LNCaP clone FGC (cell line): ENCODE results near the gene PLCB1.

Experiments
- DNase-seq: peaks from one replicate; pipeline ENCODE4 v3.0.0-alpha.2; 2011; ENCODE audit warnings: low read depth
- H3K4me3 ChIP-seq: 2 replicates; pipeline ENCODE4 v1.5.1; 2011; ENCODE audit warnings: mild to moderate bottlenecking, low read depth, low read length, control low read depth
- TF ChIP-seq, protein P1 (sequence below): IDR thresholded peaks from 2 replicates; pipeline ENCODE4 v1.5.1; 2012; ENCODE audit warnings: mild to moderate bottlenecking; ENCODE audit not compliant: control insufficient read depth, insufficient read depth; ENCODE audit errors: extremely low read depth

Gene PLCB1

GRCh38 chr20:8168785-8169288 is 36.8 kb downstream of the PLCB1 start:
- H3K4me3 ChIP-seq = no peak overlapping the region
- TF ChIP-seq, protein P1, sequence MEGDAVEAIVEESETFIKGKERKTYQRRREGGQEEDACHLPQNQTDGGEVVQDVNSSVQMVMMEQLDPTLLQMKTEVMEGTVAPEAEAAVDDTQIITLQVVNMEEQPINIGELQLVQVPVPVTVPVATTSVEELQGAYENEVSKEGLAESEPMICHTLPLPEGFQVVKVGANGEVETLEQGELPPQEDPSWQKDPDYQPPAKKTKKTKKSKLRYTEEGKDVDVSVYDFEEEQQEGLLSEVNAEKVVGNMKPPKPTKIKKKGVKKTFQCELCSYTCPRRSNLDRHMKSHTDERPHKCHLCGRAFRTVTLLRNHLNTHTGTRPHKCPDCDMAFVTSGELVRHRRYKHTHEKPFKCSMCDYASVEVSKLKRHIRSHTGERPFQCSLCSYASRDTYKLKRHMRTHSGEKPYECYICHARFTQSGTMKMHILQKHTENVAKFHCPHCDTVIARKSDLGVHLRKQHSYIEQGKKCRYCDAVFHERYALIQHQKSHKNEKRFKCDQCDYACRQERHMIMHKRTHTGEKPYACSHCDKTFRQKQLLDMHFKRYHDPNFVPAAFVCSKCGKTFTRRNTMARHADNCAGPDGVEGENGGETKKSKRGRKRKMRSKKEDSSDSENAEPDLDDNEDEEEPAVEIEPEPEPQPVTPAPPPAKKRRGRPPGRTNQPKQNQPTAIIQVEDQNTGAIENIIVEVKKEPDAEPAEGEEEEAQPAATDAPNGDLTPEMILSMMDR = no peak
- DNase-seq = no peak

DNA sequence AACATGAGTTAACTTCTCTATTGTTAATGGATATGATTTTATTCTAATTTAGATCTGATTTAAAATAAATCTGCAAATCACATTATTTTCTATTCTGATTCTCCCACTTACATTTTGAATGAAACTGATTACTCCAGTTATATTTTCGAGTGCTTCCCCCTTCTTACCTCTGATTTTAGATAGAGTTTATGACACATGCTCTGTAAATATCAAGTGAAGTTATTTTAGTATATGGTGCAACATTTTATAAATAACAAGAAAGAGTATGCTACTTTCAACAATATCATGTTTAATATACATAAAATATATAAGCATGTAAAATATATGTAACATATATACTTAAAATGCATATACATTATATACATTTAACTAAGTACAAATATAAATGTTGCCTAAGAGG is 38.9 kb downstream of the PLCB1 start:
- TF ChIP-seq, protein P1 = no peak
- no peak for DNase-seq
- H3K4me3 ChIP-seq = no peak overlapping the region

GRCh38 chr20:8172191-8172590 is 40.1 kb downstream of the PLCB1 start:
- TF ChIP-seq, protein P1 = no peak

GRCh38 chr20:8175741-8176675 is 43.9 kb downstream of the PLCB1 start:
- DNase-seq = no peak
- TF ChIP-seq, protein P1 = no peak

More at GRCh38 chr20:8172191-8172590, 40.1 kb downstream of the PLCB1 start:
- DNase-seq = no peak
- H3K4me3 ChIP-seq = no peak overlapping the region

DNA sequence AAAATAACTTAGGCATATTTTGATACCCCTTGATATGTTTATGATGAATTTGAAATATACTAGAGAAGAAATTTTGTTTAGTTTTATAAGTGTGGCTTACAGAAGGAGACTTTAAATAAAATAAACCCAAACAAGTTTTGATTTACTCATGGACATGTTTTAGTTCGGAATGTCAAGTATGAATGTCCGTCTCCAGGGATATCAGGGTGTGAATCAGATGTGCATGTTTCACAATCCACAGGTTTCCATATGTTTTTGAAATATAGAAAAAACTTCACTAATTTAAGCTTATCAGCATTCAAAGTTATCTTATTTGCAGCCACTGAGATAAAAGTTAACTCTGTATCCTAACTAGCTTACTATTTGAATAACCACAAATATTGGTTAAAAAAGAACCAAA is 51.5 kb downstream of the PLCB1 start:
- TF ChIP-seq, protein P1 = no peak
- no peak overlapping the region for H3K4me3 ChIP-seq
- DNase-seq = no peak

More at GRCh38 chr20:8175741-8176675, 43.9 kb downstream of the PLCB1 start:
- H3K4me3 ChIP-seq = no peak overlapping the region

GRCh38 chr20:8187740-8188139 is 55.7 kb downstream of the PLCB1 start:
- TF ChIP-seq, protein P1 = no peak
- H3K4me3 ChIP-seq = no peak overlapping the region
- no peak for DNase-seq
